Natural killer cell (primary cell): ENCODE data around the gene DIAPH2. TPM values are rescaled to one million over a fixed set of nuclear protein-coding genes. Genes with fewer than 3 reads are reported as not detected.

ENCODE experiments used
- ATAC-seq, 3 donors: fragments of 150-1000 bp in 2 of 3; fragments of 200-7000 bp in 1 of 3; cut with Tn5 transposase; 1 replicate in 1 of 3; 2 replicates in 2 of 3; pipeline ENCODE4 v1.10.0; 2021; ENCODE audit warnings: mild to moderate bottlenecking in 2 of 3, moderate library complexity in 2 of 3
- DNase-seq, 2 donors: peaks; one replicate each; pipeline versions ENCODE4 v3.0.0 to v3.0.0-alpha.2; 2013 to 2021; ENCODE audit warnings: mixed read lengths in 1 of 2
- H3K27ac ChIP-seq: one replicate; pipeline ENCODE4 v1.5.1; 2013; ENCODE audit warnings: mild to moderate bottlenecking, low read length
- H3K27me3 ChIP-seq: one replicate; pipeline ENCODE4 v1.6.1; 2013; ENCODE audit warnings: low read length; ENCODE audit not compliant: control insufficient read depth, insufficient read depth
- H3K36me3 ChIP-seq: one replicate; pipeline ENCODE4 v1.6.1; 2013; ENCODE audit warnings: low read length; ENCODE audit not compliant: control insufficient read depth, insufficient read depth
- H3K4me1 ChIP-seq: one replicate; pipeline ENCODE4 v1.6.1; 2013; ENCODE audit warnings: low read length; ENCODE audit not compliant: control insufficient read depth, insufficient read depth
- H3K4me3 ChIP-seq: one replicate; pipeline ENCODE4 v1.5.1; 2013; ENCODE audit warnings: low read length
- H3K9me3 ChIP-seq: one replicate; pipeline ENCODE4 v1.6.1; 2013; ENCODE audit warnings: low read length; ENCODE audit not compliant: control insufficient read depth, insufficient read depth
- H3K27ac Mint-ChIP-seq, 2 donors: one replicate each; pipeline ENCODE4 v1.8.0; 2022; ENCODE audit warnings: mild to moderate bottlenecking in 2 of 2, mixed read lengths in 2 of 2, moderate library complexity in 1 of 2
- H3K27me3 Mint-ChIP-seq, 2 donors: one replicate each; pipeline ENCODE4 v1.8.0; 2022; ENCODE audit warnings: low read depth in 2 of 2, mixed read lengths in 2 of 2
- H3K36me3 Mint-ChIP-seq: one replicate; pipeline ENCODE4 v1.8.0; 2022; ENCODE audit warnings: mixed read lengths
- H3K4me1 Mint-ChIP-seq, 2 donors: one replicate each; pipeline ENCODE4 v1.8.0; 2022; ENCODE audit warnings: mixed read lengths in 2 of 2
- H3K4me3 Mint-ChIP-seq: one replicate; pipeline ENCODE4 v1.8.0; 2022; ENCODE audit warnings: mild to moderate bottlenecking, moderate library complexity, mixed read lengths
- H3K9me3 Mint-ChIP-seq, 2 donors: one replicate each; pipeline ENCODE4 v1.8.0; 2022; ENCODE audit warnings: mixed read lengths in 2 of 2
- CTCF ChIP-seq: fragments of 200-600 bp; IDR thresholded peaks from one replicate; pipeline ENCODE4 v1.8.0; 2022; ENCODE audit warnings: antibody characterized with exemption
- WGBS: methylation state at CpG from one replicate; pipeline ENCODE4 v1.1.7; 2013; ENCODE audit warnings: missing lambda C conversion rate; ENCODE audit not compliant: insufficient coverage; 5-methylcytosine and 5-hydroxymethylcytosine counted together
- intact Hi-C: fragments of 100-400 bp; cut with micrococcal nuclease; formaldehyde crosslinking; loops from one replicate; pipeline ENCODE4 v1.14.2; 2022
- total RNA-seq, 4 donors: library from RNA; stranded (reverse); fragments of 120-200 nt in 1 of 4; gene quantifications; one replicate each; pipeline versions ENCODE4 v1.2.3 to v1.2.4, GENCODE V29; 2013 to 2022

DIAPH2 gene
- total RNA-seq, 3 donors from 2014 or later (not counting 1 experiment from before 2014, with no cell fraction given): 17.0 to 18.2 (median 17.0) TPM

- Mint-ChIP-seq H3K27me3 (no peaks in the 10 kb centered on the region), H3K9me3 (no peaks in the 10 kb centered on the region), H3K27ac (no peak overlapping the region), H3K4me3 (no peak overlapping the region), H3K36me3 (no peaks in the 10 kb centered on the region), H3K4me1 (no peaks in the 10 kb centered on the region)
- Histone ChIP-seq H3K27ac (no peak overlapping the region), H3K36me3 (no peaks in the 10 kb centered on the region), H3K4me3 (no peak overlapping the region), H3K9me3 (no peaks in the 10 kb centered on the region), H3K27me3 (no peaks in the 10 kb centered on the region), H3K4me1 (no peaks in the 10 kb centered on the region)
- no peak for DNase-seq
- WGBS: 97% methylated on average over 3 of the region's 4 CpGs
- TF ChIP-seq CTCF: no peak
- intact Hi-C loops: no loop called here
- ATAC-seq: no peak
Observed at GRCh38 chrX:97311066-97311778, 626.6 kb downstream of the DIAPH2 start.

GRCh38 chrX:97314345-97314744 lies 629.7 kb downstream of the DIAPH2 start:
- no peaks in the 10 kb centered on the region for H3K9me3 Mint-ChIP-seq
- intact Hi-C loops: no loop called here
- no peaks in the 10 kb centered on the region for H3K4me1 Mint-ChIP-seq
- H3K4me1 ChIP-seq: no peaks in the 10 kb centered on the region
- no peaks in the 10 kb centered on the region for H3K9me3 ChIP-seq
- WGBS: no CpG with 5 or more reads among the region's 1 CpG
- no peaks in the 10 kb centered on the region for H3K27me3 ChIP-seq
- no peak for TF ChIP-seq CTCF
- no peaks in the 10 kb centered on the region for H3K36me3 ChIP-seq
- no peaks in the 10 kb centered on the region for H3K27me3 Mint-ChIP-seq
- H3K27ac ChIP-seq: no peak overlapping the region
- H3K4me3 Mint-ChIP-seq: no peak overlapping the region
- H3K27ac Mint-ChIP-seq: no peak overlapping the region
- ATAC-seq (no peak), DNase-seq (no peak)
- no peaks in the 10 kb centered on the region for H3K36me3 Mint-ChIP-seq
- no peak overlapping the region for H3K4me3 ChIP-seq

GRCh38 chrX:97315939-97316338 lies 631.3 kb downstream of the DIAPH2 start:
- no peak for ATAC-seq

More at GRCh38 chrX:97315939-97316338, 631.3 kb downstream of the DIAPH2 start:
- H3K27ac ChIP-seq: no peak overlapping the region
- H3K9me3 Mint-ChIP-seq: no peaks in the 10 kb centered on the region
- no peaks in the 10 kb centered on the region for H3K4me1 Mint-ChIP-seq
- DNase-seq: no peak
- WGBS: 93% methylated on average over 6 of the region's 7 CpGs
- H3K36me3 ChIP-seq: no peaks in the 10 kb centered on the region
- TF ChIP-seq CTCF: no peak
- no peaks in the 10 kb centered on the region for H3K9me3 ChIP-seq
- H3K27ac Mint-ChIP-seq: no peak overlapping the region
- H3K36me3 Mint-ChIP-seq: no peaks in the 10 kb centered on the region
- H3K4me1 ChIP-seq: no peaks in the 10 kb centered on the region
- H3K4me3 Mint-ChIP-seq: no peak overlapping the region
- H3K27me3 ChIP-seq: no peaks in the 10 kb centered on the region
- no peak overlapping the region for H3K4me3 ChIP-seq
- H3K27me3 Mint-ChIP-seq: no peaks in the 10 kb centered on the region
- intact Hi-C loops: no loop called here
